Activated CD8-positive, alpha-beta T cell treated with anti-CD3 and anti-CD28 coated beads for 36 hours (primary cell): ENCODE measurements around the gene VWC2. TPM values are rescaled to one million over a fixed set of nuclear protein-coding genes. Genes with fewer than 3 reads are reported as not detected.
A peak's percentile ranks its signal among the peaks of the same experiment; 100 is the strongest.

ENCODE experiments used
- ATAC-seq: fragments of 200-7000 bp; cut with Tn5 transposase; one replicate; pipeline ENCODE4 v1.10.0; 2021; ENCODE audit warnings: mild to moderate bottlenecking, moderate library complexity
- CTCF ChIA-PET: fragments of 350-600 bp; sonication (Branson Sonifier 250); formaldehyde crosslinking; loops from one replicate; lab custom pipeline; 2021; ENCODE audit warnings: antibody characterized with exemption; lab: Charles Lee
- POLR2A ChIA-PET: fragments of 350-600 bp; sonication (Branson Sonifier 250); formaldehyde crosslinking; loops from one replicate; lab custom pipeline; 2021; ENCODE audit warnings: antibody characterized with exemption; lab: Charles Lee
- DNase-seq: peaks from one replicate; pipeline ENCODE4 v3.0.0-alpha.2; 2020
- H3K27ac Mint-ChIP-seq: one replicate; pipeline ENCODE4 v1.8.0; 2021; ENCODE audit warnings: mild to moderate bottlenecking, mixed read lengths
- H3K27me3 Mint-ChIP-seq: one replicate; pipeline ENCODE4 v1.8.0; 2021; ENCODE audit warnings: mixed read lengths
- H3K36me3 Mint-ChIP-seq: one replicate; pipeline ENCODE4 v1.8.0; 2021; ENCODE audit warnings: low read depth, mixed read lengths
- H3K4me1 Mint-ChIP-seq: one replicate; pipeline ENCODE4 v1.8.0; 2021; ENCODE audit warnings: low read depth, mixed read lengths
- H3K4me3 Mint-ChIP-seq: one replicate; pipeline ENCODE4 v1.8.0; 2021; ENCODE audit warnings: mild to moderate bottlenecking, moderate library complexity, mixed read lengths
- H3K9me3 Mint-ChIP-seq: one replicate; pipeline ENCODE4 v1.8.0; 2021; ENCODE audit warnings: mixed read lengths
- intact Hi-C: fragments of 100-400 bp; cut with micrococcal nuclease; formaldehyde crosslinking; loops from one replicate; pipeline ENCODE4 v1.10.0; 2022
- total RNA-seq, 2 experiments: library from RNA; stranded (reverse); gene quantifications; one replicate each; pipeline ENCODE4 v1.2.3, GENCODE V29; 2021
- TF ChIP-seq, protein P1 (sequence below): fragments of 200-600 bp; IDR thresholded peaks from one replicate; pipeline ENCODE4 v1.8.0; 2022; ENCODE audit warnings: antibody characterized with exemption, mild to moderate bottlenecking

VWC2 gene
- total RNA-seq, 2 experiments from 2014 or later, result not detected

DNA sequence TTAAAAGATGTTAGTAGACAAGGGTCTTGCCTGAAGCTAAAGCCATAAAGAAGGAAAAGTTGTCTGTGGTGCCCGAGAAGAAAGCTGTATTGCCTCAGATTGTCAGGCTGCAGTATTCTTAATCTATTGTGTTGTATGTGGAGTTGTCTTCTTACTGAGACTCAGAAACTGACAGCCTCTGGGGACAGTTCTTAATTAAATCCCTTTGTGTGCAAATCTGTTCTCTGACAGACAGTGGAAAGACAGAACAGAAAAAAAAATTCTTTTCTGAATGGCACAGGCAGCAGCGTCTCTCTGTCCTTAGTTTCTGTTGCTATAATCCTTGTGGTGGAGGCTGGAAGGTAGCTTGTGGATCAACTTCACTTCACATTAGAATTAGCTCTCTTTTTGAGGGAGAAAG lies 16.8 kb downstream of the VWC2 start:
- no peak for ATAC-seq
- TF ChIP-seq, protein P1, sequence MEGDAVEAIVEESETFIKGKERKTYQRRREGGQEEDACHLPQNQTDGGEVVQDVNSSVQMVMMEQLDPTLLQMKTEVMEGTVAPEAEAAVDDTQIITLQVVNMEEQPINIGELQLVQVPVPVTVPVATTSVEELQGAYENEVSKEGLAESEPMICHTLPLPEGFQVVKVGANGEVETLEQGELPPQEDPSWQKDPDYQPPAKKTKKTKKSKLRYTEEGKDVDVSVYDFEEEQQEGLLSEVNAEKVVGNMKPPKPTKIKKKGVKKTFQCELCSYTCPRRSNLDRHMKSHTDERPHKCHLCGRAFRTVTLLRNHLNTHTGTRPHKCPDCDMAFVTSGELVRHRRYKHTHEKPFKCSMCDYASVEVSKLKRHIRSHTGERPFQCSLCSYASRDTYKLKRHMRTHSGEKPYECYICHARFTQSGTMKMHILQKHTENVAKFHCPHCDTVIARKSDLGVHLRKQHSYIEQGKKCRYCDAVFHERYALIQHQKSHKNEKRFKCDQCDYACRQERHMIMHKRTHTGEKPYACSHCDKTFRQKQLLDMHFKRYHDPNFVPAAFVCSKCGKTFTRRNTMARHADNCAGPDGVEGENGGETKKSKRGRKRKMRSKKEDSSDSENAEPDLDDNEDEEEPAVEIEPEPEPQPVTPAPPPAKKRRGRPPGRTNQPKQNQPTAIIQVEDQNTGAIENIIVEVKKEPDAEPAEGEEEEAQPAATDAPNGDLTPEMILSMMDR, result no peak
- intact Hi-C loops, result no loop called here
- no peak overlapping the region for H3K4me3 Mint-ChIP-seq
- POLR2A ChIA-PET, result no interaction called here
- CTCF ChIA-PET, result interaction anchor here (0.7 kb wide), 1 partner anchor 13 kb away, joined by 3 read pairs; no protein-coding TSS in a partner anchor
- no peak for DNase-seq
- H3K27ac Mint-ChIP-seq, result no peak overlapping the region
- H3K36me3 Mint-ChIP-seq, result no peaks in the 10 kb centered on the region
- no peaks in the 10 kb centered on the region for H3K4me1 Mint-ChIP-seq
- peaks cover 3% of the 10 kb centered on the region for H3K9me3 Mint-ChIP-seq
- no peaks in the 10 kb centered on the region for H3K27me3 Mint-ChIP-seq

DNA sequence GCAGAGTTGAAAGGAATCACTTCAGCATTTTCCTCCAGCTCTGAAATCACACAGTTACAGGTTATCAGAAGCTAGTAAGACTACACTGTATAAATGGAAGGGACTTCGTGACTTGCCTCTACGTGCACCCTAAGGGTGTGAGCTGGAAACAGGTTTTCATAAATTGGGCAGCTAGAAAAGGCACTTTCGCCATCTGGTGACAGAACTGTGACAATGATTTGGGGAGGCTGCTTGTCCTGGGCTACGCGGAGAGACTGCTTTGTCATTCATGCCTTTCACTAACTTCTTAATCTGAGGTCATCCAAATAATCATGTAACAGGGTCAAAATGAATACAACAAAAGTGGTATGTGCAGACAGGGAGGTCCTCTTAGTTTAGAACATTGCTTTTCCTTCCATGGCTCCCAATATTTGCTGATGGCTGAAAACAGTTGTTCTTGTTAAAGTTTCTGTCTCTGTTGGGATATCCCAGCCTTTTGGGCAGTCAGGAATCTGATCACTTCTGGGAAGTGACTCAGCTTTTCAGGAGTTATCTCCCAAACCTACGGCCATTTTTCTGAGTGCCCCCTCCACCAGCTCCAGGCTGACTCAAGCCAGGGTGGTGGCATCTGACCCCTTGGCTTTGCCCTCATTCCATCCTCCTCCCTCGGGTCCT lies 17.8 kb downstream of the VWC2 start:
- CTCF ChIA-PET, result no interaction called here
- TF ChIP-seq, protein P1, result no peak
- Mint-ChIP-seq H3K27me3 (no peaks in the 10 kb centered on the region), H3K27ac (no peak overlapping the region), H3K4me3 (no peak overlapping the region), H3K36me3 (no peaks in the 10 kb centered on the region), H3K9me3 (peaks cover 3% of the 10 kb centered on the region), H3K4me1 (no peaks in the 10 kb centered on the region)
- intact Hi-C loops, result no loop called here
- DNase-seq, result peak; percentile 18
- POLR2A ChIA-PET, result no interaction called here
- ATAC-seq, result peak; percentile 39

DNA sequence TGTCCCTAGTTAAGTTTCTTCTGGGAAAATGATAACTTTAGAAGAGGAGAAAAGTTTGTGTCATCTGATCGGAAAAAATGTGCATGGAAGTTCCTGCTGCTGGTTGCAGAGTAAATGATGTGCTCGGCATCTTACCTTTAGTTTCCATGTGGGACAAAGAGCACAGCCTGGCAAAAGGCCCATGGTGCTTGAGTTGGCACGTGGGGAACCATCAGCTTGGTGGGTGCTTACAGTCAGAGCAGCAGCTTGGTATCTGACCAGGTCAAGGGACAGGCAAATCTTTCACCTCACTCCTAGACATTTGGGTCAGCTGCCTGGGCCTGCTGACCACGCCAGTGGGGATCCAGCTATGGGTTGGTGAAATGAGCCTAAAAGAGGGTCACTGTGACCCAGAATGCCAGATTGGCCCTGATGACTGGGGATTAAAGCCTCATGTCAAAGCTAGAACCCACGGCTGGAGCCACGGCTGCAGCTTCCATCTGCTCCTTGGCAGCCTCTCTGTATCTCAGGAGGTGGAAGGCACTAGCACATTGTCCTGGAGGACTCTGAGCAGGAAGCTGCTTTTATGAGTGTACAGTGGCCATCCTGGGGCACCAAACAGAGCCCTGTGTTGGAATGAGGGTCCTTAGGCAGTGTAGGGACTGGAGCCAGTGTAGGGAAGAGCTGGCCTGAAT lies 24.7 kb downstream of the VWC2 start:
- TF ChIP-seq, protein P1, result no peak
- H3K4me1 Mint-ChIP-seq, result no peaks in the 10 kb centered on the region
- H3K27me3 Mint-ChIP-seq, result no peaks in the 10 kb centered on the region
- ChIA-PET POLR2A (no interaction called here), CTCF (interaction anchor here (0.8 kb wide), 1 partner anchor 11 kb away, joined by 4 read pairs; no protein-coding TSS in a partner anchor)
- no peaks in the 10 kb centered on the region for H3K9me3 Mint-ChIP-seq
- intact Hi-C loops, result no loop called here
- no peak overlapping the region for H3K4me3 Mint-ChIP-seq
- H3K36me3 Mint-ChIP-seq, result no peaks in the 10 kb centered on the region
- no peak for ATAC-seq
- DNase-seq, result no peak
- no peak overlapping the region for H3K27ac Mint-ChIP-seq

DNA sequence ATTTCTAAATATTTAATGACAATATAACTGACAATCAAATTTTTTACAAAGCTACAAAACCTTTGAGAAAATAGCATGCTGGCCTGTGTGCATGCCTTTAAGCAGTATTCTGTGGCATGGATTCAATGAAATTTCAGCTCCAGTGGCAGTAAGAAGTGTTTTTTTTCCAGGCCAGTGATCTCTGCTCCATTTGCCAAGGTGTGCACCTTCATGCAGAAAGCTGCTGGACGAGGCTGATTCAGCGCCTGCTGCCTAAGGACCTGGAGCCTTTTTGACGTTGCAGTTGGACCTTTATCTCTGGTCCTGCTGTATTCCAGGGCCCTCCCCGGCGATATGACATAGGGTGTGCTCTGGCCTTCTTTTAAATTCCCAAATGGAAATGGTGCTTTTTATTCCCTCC lies 26.6 kb downstream of the VWC2 start:
- Mint-ChIP-seq H3K27ac (no peak overlapping the region), H3K36me3 (no peaks in the 10 kb centered on the region), H3K9me3 (no peaks in the 10 kb centered on the region), H3K27me3 (no peaks in the 10 kb centered on the region), H3K4me1 (no peaks in the 10 kb centered on the region), H3K4me3 (no peak overlapping the region)
- ATAC-seq, result no peak
- POLR2A ChIA-PET, result no interaction called here
- intact Hi-C loops, result no loop called here
- TF ChIP-seq, protein P1, result no peak
- CTCF ChIA-PET, result no interaction called here
- no peak for DNase-seq

DNA sequence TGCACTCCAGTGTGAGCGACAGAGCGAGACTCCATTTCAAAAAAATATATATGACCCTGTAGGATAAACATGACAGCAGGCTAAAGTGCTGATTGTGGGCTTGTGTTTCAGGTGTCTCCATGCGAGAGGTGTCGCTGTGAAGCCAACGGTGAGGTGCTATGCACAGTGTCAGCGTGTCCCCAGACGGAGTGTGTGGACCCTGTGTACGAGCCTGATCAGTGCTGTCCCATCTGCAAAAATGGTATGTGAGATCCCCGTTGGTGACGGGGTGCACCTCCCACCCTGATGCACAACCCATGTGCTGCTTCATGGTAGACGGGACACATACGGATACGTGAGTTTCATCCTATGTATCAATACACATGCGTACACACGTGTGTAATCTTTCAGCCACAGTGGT lies 29.2 kb downstream of the VWC2 start:
- Mint-ChIP-seq H3K4me1 (no peaks in the 10 kb centered on the region), H3K4me3 (no peak overlapping the region), H3K9me3 (no peaks in the 10 kb centered on the region), H3K27ac (no peak overlapping the region), H3K27me3 (peaks cover 2% of the 10 kb centered on the region), H3K36me3 (no peaks in the 10 kb centered on the region)
- DNase-seq, result no peak
- TF ChIP-seq, protein P1, result no peak
- no peak for ATAC-seq
- ChIA-PET POLR2A (no interaction called here), CTCF (no interaction called here)
- intact Hi-C loops, result no loop called here
